Measurements from ENCODE around the gene FPR2.
"Not testable (repeated sequence)": the region's sequence is repeated elsewhere in the genome, so short reads cannot be mapped to it uniquely, and the experiment has no call there.

The FPR2 gene

GRCh38 chr19:51760697-51761356, at the start of gene FPR2:
TSS of gene FPR2 (plus strand) at chr19:51761180. CDS start at chr19:51768659, 7,479 bp downstream.
- in situ Hi-C loops (cut with HindIII; ENCODE audit: low sequenced_read_pairs): no loop called here

GRCh38 chr19:51711702-51712101, 49.3 kb upstream of the FPR2 start:
- in situ Hi-C loops (cut with HindIII; ENCODE audit: low sequenced_read_pairs): no loop called here

GRCh38 chr19:51712461-51713081, 48.4 kb upstream of the FPR2 start:
- in situ Hi-C loops (cut with HindIII; ENCODE audit: low sequenced_read_pairs): no loop called here

- in situ Hi-C loops (cut with HindIII; ENCODE audit: low sequenced_read_pairs): no loop called here
Measured at GRCh38 chr19:51713319-51714285, 47.4 kb upstream of the FPR2 start.

- in situ Hi-C loops (cut with HindIII; ENCODE audit: low sequenced_read_pairs): no loop called here
Measured at GRCh38 chr19:51714848-51715247, 46.1 kb upstream of the FPR2 start.

GRCh38 chr19:51715850-51716249, 45.1 kb upstream of the FPR2 start:
- in situ Hi-C loops (cut with HindIII; ENCODE audit: low sequenced_read_pairs): no loop called here

- in situ Hi-C loops (cut with HindIII; ENCODE audit: low sequenced_read_pairs): no loop called here
Measured at GRCh38 chr19:51716925-51717324, 44.1 kb upstream of the FPR2 start.

GRCh38 chr19:51719251-51719988, 41.6 kb upstream of the FPR2 start:
- in situ Hi-C loops (cut with HindIII; ENCODE audit: low sequenced_read_pairs): no loop called here

- in situ Hi-C loops (cut with HindIII; ENCODE audit: low sequenced_read_pairs): no loop called here
Measured at GRCh38 chr19:51721905-51722304, 39.1 kb upstream of the FPR2 start.

GRCh38 chr19:51722492-51722891, 38.5 kb upstream of the FPR2 start:
- in situ Hi-C loops (cut with HindIII; ENCODE audit: low sequenced_read_pairs): no loop called here

GRCh38 chr19:51724543-51724942, 36.4 kb upstream of the FPR2 start:
- in situ Hi-C loops (cut with HindIII; ENCODE audit: low sequenced_read_pairs): no loop called here

- in situ Hi-C loops (cut with HindIII; ENCODE audit: low sequenced_read_pairs): no loop called here
Measured at GRCh38 chr19:51726049-51726448, 34.9 kb upstream of the FPR2 start.

- in situ Hi-C loops (cut with HindIII; ENCODE audit: low sequenced_read_pairs): no loop called here
Measured at GRCh38 chr19:51727349-51727880, 33.6 kb upstream of the FPR2 start.

- in situ Hi-C loops (cut with HindIII; ENCODE audit: low sequenced_read_pairs): no loop called here
Measured at GRCh38 chr19:51729781-51730180, 31.2 kb upstream of the FPR2 start.

GRCh38 chr19:51733742-51734522, 27.0 kb upstream of the FPR2 start:
- in situ Hi-C loops (cut with HindIII; ENCODE audit: low sequenced_read_pairs): no loop called here

- in situ Hi-C loops (cut with HindIII; ENCODE audit: low sequenced_read_pairs): no loop called here
Measured at GRCh38 chr19:51735759-51736449, 25.1 kb upstream of the FPR2 start.

GRCh38 chr19:51737389-51737788, 23.6 kb upstream of the FPR2 start:
- in situ Hi-C loops (cut with HindIII; ENCODE audit: low sequenced_read_pairs): no loop called here

GRCh38 chr19:51737924-51738323, 23.1 kb upstream of the FPR2 start:
- in situ Hi-C loops (cut with HindIII; ENCODE audit: low sequenced_read_pairs): no loop called here

- in situ Hi-C loops (cut with HindIII; ENCODE audit: low sequenced_read_pairs): not testable (repeated sequence)
Measured at GRCh38 chr19:51738523-51738922, 22.5 kb upstream of the FPR2 start.

Data from endothelial cell of hepatic sinusoid (primary cell).